HEK293 (cell line): ENCODE measurements around the gene EYS.

Source experiments
- CTCF ChIA-PET: fragments of 350-600 bp; formaldehyde crosslinking; extraction: SDS; loops from one replicate; lab custom pipeline; 2021; ENCODE audit warnings: antibody characterized with exemption; lab: Yijun Ruan, JAX
- POLR2A ChIA-PET: fragments of 300-600 bp; formaldehyde crosslinking; extraction: SDS; loops from one replicate; lab custom pipeline; 2020; ENCODE audit warnings: antibody characterized with exemption, inconsistent platforms; lab: Yijun Ruan, JAX
- H3K27ac ChIP-seq: fragments of 200-500 bp; sonication (Bioruptor generic); 2 replicates; pipeline ENCODE4 v1.5.1; 2014; ENCODE audit warnings: low read depth, low read length, control low read depth, inconsistent platforms; ENCODE audit errors: extremely low read depth
- H3K36me3 ChIP-seq, 2 experiments: fragments of 200-500 bp in 1 of 2; sonication (Bioruptor generic) in 1 of 2; 1 replicate in 1 of 2; 2 replicates in 1 of 2; pipeline ENCODE4 v1.5.1; 2014 to 2017; ENCODE audit warnings: inconsistent platforms in 2 of 2, low read length in 2 of 2; ENCODE audit not compliant: control insufficient read depth in 2 of 2, insufficient read depth in 1 of 2
- H3K4me1 ChIP-seq: fragments of 200-500 bp; sonication (Bioruptor generic); 2 replicates; pipeline ENCODE4 v1.5.1; 2014; ENCODE audit warnings: mild to moderate bottlenecking, low read length, inconsistent platforms; ENCODE audit not compliant: control insufficient read depth, insufficient read depth
- H3K4me3 ChIP-seq: 2 replicates; pipeline ENCODE4 v1.5.1; 2011; ENCODE audit warnings: low read depth, mild to moderate bottlenecking, control low read depth, low read length, moderate library complexity
- H3K9me3 ChIP-seq: fragments of 200-500 bp; sonication (Bioruptor generic); 2 replicates; pipeline ENCODE4 v1.5.1; 2014; ENCODE audit warnings: low read depth, low read length, inconsistent platforms; ENCODE audit not compliant: control insufficient read depth, insufficient read depth
- GLIS1 ChIP-seq: fragments of 450-650 bp; formaldehyde crosslinking; IDR thresholded peaks from 2 replicates; pipeline ENCODE4 v1.5.1; 2016; ENCODE audit warnings: missing biosample characterization, missing genetic modification characterization
- OVOL3 ChIP-seq: fragments of 450-650 bp; formaldehyde crosslinking; IDR thresholded peaks from 2 replicates; pipeline ENCODE4 v1.5.1; 2016; ENCODE audit warnings: missing biosample characterization, missing genetic modification characterization
- SP2 ChIP-seq: fragments of 450-650 bp; formaldehyde crosslinking; IDR thresholded peaks from 2 replicates; pipeline ENCODE4 v1.5.1; 2016; ENCODE audit warnings: missing biosample characterization, missing genetic modification characterization
- ZBTB7A ChIP-seq: fragments of 450-650 bp; formaldehyde crosslinking; IDR thresholded peaks from 2 replicates; pipeline ENCODE4 v1.5.1; 2016; ENCODE audit warnings: low read depth, missing biosample characterization, missing genetic modification characterization
- ZNF184 ChIP-seq: fragments of 450-650 bp; IDR thresholded peaks from 2 replicates; pipeline ENCODE4 v1.5.1; 2018; ENCODE audit warnings: missing biosample characterization, mild to moderate bottlenecking, missing genetic modification characterization
- ZNF341 ChIP-seq: fragments of 450-650 bp; formaldehyde crosslinking; IDR thresholded peaks from 2 replicates; pipeline ENCODE4; 2016; ENCODE audit warnings: low read depth, missing biosample characterization, missing genetic modification characterization
- ZNF350 ChIP-seq: fragments of 450-650 bp; formaldehyde crosslinking; IDR thresholded peaks from 2 replicates; pipeline ENCODE4 v1.5.0; 2017; ENCODE audit warnings: missing biosample characterization, mild to moderate bottlenecking, missing genetic modification characterization
- ZNF510 ChIP-seq: fragments of 450-650 bp; formaldehyde crosslinking; IDR thresholded peaks from 2 replicates; pipeline ENCODE4 v1.5.1; 2018; ENCODE audit warnings: mild to moderate bottlenecking, missing genetic modification characterization, missing biosample characterization; ENCODE audit not compliant: insufficient replicate concordance
- ZNF521 ChIP-seq: fragments of 450-650 bp; formaldehyde crosslinking; IDR thresholded peaks from 2 replicates; pipeline ENCODE4 v1.5.1; 2017; ENCODE audit warnings: missing biosample characterization, mild to moderate bottlenecking, missing genetic modification characterization
- ZNF624 ChIP-seq: fragments of 450-650 bp; formaldehyde crosslinking; IDR thresholded peaks from 2 replicates; pipeline ENCODE4 v1.5.1; 2017; ENCODE audit warnings: missing biosample characterization, missing genetic modification characterization
- ZNF629 ChIP-seq: fragments of 450-650 bp; formaldehyde crosslinking; IDR thresholded peaks from 2 replicates; pipeline ENCODE4 v1.5.1; 2017; ENCODE audit warnings: missing biosample characterization, missing genetic modification characterization
- ZNF701 ChIP-seq: fragments of 450-650 bp; formaldehyde crosslinking; IDR thresholded peaks from 2 replicates; pipeline ENCODE4 v1.5.1; 2016; ENCODE audit warnings: missing biosample characterization, missing genetic modification characterization
- ZNF776 ChIP-seq: fragments of 450-650 bp; formaldehyde crosslinking; IDR thresholded peaks from 2 replicates; pipeline ENCODE4 v1.5.0; 2017; ENCODE audit warnings: missing biosample characterization, missing genetic modification characterization, borderline replicate concordance
- TF ChIP-seq, protein P1 (sequence below): fragments of 450-650 bp; formaldehyde crosslinking; IDR thresholded peaks from 2 replicates; pipeline ENCODE4 v1.5.1; 2017; ENCODE audit warnings: missing biosample characterization, missing genetic modification characterization
- TF ChIP-seq, protein P2 (sequence below): fragments of 450-650 bp; formaldehyde crosslinking; IDR thresholded peaks from 2 replicates; pipeline ENCODE4 v1.5.1; 2016; ENCODE audit warnings: missing biosample characterization, missing genetic modification characterization, low read depth
- TF ChIP-seq, protein P3 (sequence below): fragments of 450-650 bp; formaldehyde crosslinking; IDR thresholded peaks from 2 replicates; pipeline ENCODE4 v1.5.1; 2016; ENCODE audit warnings: missing biosample characterization, missing genetic modification characterization, borderline replicate concordance
- TF ChIP-seq, protein P4 (sequence below): fragments of 450-650 bp; formaldehyde crosslinking; IDR thresholded peaks from 2 replicates; pipeline ENCODE4 v1.5.1; 2016; ENCODE audit warnings: missing biosample characterization, missing genetic modification characterization, borderline replicate concordance
- TF ChIP-seq, protein P5 (sequence below): fragments of 450-650 bp; formaldehyde crosslinking; IDR thresholded peaks from 2 replicates; pipeline ENCODE4 v1.5.1; 2016; ENCODE audit warnings: missing biosample characterization, missing genetic modification characterization, borderline replicate concordance

The EYS gene

DNA sequence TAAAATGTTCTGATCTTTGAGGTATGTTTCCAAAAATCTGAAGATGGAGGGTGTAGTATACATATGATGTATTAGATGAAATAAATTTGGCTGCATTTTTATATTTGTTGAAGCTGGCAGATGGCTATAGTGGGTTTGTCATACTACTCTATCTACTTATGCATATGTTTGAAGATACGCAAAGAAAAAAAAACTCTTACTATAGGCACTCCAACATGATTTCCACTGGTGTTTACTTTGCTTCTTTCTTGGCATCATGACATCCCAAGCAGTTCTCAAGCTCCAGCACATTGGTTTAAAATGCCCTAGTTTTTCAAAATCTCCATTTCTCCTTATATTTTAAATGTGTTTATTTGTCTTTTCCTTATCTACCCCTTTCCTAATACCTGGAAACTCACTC lies 1359.6 kb downstream of the EYS start:
- H3K36me3 ChIP-seq: no peaks in the 10 kb centered on the region
- TF ChIP-seq ZNF341 (tag by site-specific recombination) (no peak), ZNF521 (no peak), ZNF350 (tag by site-specific recombination) (no peak), ZNF701 (tag by site-specific recombination) (no peak), SP2 (no peak), ZNF510 (no peak), ZNF624 (tag by site-specific recombination) (no peak), GLIS1 (no peak), ZNF776 (tag by site-specific recombination) (no peak)
- TF ChIP-seq, protein P1, sequence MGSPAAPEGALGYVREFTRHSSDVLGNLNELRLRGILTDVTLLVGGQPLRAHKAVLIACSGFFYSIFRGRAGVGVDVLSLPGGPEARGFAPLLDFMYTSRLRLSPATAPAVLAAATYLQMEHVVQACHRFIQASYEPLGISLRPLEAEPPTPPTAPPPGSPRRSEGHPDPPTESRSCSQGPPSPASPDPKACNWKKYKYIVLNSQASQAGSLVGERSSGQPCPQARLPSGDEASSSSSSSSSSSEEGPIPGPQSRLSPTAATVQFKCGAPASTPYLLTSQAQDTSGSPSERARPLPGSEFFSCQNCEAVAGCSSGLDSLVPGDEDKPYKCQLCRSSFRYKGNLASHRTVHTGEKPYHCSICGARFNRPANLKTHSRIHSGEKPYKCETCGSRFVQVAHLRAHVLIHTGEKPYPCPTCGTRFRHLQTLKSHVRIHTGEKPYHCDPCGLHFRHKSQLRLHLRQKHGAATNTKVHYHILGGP (tag by site-specific recombination): no peak
- TF ChIP-seq, protein P2, sequence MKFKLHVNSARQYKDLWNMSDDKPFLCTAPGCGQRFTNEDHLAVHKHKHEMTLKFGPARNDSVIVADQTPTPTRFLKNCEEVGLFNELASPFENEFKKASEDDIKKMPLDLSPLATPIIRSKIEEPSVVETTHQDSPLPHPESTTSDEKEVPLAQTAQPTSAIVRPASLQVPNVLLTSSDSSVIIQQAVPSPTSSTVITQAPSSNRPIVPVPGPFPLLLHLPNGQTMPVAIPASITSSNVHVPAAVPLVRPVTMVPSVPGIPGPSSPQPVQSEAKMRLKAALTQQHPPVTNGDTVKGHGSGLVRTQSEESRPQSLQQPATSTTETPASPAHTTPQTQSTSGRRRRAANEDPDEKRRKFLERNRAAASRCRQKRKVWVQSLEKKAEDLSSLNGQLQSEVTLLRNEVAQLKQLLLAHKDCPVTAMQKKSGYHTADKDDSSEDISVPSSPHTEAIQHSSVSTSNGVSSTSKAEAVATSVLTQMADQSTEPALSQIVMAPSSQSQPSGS (tag by site-specific recombination): no peak
- no peak overlapping the region for H3K4me3 ChIP-seq
- ChIA-PET POLR2A (no interaction called here), CTCF (interaction anchor here (0.6 kb wide), 1 partner anchor 17 kb away, joined by 3 read pairs; no protein-coding TSS in a partner anchor)
- H3K9me3 ChIP-seq: no peaks in the 10 kb centered on the region
- H3K27ac ChIP-seq: no peak overlapping the region
- no peaks in the 10 kb centered on the region for H3K4me1 ChIP-seq

DNA sequence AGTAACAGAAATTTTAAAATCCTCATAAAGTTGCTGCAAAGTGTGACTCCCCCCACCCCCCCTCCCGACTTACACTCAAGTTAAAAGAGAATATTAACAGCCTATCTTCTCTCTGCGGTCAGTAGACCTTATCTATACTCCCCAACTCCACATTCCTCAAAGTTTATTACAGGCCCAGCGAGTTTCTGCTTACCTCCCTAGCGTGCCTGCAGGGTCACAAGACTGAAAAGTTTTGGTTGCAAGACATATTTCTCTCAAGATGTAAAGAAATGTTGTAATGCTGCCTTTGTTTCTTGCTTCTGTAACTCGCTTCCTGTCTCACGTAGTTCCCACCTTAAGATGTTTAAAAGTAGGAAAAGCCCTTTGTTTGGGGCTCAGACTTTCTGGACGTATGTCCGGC lies 1371.8 kb downstream of the EYS start:
- CTCF ChIA-PET: interaction anchor here (1.2 to 8.9 kb wide), 2 partner anchors 83 to 320 kb away, joined by 3 to 109 read pairs; no protein-coding TSS in a partner anchor
- H3K4me1 ChIP-seq: no peaks in the 10 kb centered on the region
- no peaks in the 10 kb centered on the region for H3K9me3 ChIP-seq
- POLR2A ChIA-PET: no interaction called here
- TF ChIP-seq, protein P3, sequence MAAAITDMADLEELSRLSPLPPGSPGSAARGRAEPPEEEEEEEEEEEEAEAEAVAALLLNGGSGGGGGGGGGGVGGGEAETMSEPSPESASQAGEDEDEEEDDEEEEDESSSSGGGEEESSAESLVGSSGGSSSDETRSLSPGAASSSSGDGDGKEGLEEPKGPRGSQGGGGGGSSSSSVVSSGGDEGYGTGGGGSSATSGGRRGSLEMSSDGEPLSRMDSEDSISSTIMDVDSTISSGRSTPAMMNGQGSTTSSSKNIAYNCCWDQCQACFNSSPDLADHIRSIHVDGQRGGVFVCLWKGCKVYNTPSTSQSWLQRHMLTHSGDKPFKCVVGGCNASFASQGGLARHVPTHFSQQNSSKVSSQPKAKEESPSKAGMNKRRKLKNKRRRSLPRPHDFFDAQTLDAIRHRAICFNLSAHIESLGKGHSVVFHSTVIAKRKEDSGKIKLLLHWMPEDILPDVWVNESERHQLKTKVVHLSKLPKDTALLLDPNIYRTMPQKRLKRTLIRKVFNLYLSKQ (tag by site-specific recombination): no peak
- TF ChIP-seq ZNF184 (tag by site-specific recombination): no peak
- TF ChIP-seq, all 188 proteins: peak for 0
- Histone ChIP-seq H3K36me3 (no peaks in the 10 kb centered on the region), H3K27ac (no peak overlapping the region), H3K4me3 (no peak overlapping the region)

DNA sequence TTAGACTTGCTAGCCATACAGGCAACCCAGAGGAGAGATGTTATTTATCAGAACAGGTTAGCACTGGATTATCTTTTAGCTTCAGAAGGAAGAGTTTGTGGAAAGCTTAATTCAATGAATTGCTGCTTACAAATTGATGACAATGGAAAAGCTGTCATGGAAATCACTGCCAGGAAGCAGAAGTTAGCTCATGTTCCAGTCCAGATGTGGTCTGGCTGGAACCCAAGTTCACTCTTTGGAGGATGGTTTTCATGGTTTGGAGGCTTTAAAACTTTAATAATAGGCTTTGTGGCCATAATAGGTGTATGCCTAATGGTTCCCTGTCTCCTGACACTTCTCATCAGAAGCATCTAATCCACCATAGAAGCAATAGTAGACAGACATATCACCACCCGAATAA lies 1372.4 kb downstream of the EYS start:
- Histone ChIP-seq H3K9me3 (no peaks in the 10 kb centered on the region), H3K27ac (no peak overlapping the region), H3K4me1 (no peaks in the 10 kb centered on the region), H3K4me3 (no peak overlapping the region), H3K36me3 (no peaks in the 10 kb centered on the region)
- CTCF ChIA-PET: interaction anchor here (1.2 to 8.9 kb wide), 2 partner anchors 82 to 320 kb away, joined by 3 to 109 read pairs; no protein-coding TSS in a partner anchor
- POLR2A ChIA-PET: no interaction called here
- no peak for TF ChIP-seq ZNF629
- TF ChIP-seq, protein P4, sequence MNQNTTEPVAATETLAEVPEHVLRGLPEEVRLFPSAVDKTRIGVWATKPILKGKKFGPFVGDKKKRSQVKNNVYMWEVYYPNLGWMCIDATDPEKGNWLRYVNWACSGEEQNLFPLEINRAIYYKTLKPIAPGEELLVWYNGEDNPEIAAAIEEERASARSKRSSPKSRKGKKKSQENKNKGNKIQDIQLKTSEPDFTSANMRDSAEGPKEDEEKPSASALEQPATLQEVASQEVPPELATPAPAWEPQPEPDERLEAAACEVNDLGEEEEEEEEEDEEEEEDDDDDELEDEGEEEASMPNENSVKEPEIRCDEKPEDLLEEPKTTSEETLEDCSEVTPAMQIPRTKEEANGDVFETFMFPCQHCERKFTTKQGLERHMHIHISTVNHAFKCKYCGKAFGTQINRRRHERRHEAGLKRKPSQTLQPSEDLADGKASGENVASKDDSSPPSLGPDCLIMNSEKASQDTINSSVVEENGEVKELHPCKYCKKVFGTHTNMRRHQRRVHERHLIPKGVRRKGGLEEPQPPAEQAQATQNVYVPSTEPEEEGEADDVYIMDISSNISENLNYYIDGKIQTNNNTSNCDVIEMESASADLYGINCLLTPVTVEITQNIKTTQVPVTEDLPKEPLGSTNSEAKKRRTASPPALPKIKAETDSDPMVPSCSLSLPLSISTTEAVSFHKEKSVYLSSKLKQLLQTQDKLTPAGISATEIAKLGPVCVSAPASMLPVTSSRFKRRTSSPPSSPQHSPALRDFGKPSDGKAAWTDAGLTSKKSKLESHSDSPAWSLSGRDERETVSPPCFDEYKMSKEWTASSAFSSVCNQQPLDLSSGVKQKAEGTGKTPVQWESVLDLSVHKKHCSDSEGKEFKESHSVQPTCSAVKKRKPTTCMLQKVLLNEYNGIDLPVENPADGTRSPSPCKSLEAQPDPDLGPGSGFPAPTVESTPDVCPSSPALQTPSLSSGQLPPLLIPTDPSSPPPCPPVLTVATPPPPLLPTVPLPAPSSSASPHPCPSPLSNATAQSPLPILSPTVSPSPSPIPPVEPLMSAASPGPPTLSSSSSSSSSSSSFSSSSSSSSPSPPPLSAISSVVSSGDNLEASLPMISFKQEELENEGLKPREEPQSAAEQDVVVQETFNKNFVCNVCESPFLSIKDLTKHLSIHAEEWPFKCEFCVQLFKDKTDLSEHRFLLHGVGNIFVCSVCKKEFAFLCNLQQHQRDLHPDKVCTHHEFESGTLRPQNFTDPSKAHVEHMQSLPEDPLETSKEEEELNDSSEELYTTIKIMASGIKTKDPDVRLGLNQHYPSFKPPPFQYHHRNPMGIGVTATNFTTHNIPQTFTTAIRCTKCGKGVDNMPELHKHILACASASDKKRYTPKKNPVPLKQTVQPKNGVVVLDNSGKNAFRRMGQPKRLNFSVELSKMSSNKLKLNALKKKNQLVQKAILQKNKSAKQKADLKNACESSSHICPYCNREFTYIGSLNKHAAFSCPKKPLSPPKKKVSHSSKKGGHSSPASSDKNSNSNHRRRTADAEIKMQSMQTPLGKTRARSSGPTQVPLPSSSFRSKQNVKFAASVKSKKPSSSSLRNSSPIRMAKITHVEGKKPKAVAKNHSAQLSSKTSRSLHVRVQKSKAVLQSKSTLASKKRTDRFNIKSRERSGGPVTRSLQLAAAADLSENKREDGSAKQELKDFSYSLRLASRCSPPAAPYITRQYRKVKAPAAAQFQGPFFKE: no peak
- TF ChIP-seq ZBTB7A: no peak
- no peak for TF ChIP-seq OVOL3 (tag by site-specific recombination)
- TF ChIP-seq, protein P5, sequence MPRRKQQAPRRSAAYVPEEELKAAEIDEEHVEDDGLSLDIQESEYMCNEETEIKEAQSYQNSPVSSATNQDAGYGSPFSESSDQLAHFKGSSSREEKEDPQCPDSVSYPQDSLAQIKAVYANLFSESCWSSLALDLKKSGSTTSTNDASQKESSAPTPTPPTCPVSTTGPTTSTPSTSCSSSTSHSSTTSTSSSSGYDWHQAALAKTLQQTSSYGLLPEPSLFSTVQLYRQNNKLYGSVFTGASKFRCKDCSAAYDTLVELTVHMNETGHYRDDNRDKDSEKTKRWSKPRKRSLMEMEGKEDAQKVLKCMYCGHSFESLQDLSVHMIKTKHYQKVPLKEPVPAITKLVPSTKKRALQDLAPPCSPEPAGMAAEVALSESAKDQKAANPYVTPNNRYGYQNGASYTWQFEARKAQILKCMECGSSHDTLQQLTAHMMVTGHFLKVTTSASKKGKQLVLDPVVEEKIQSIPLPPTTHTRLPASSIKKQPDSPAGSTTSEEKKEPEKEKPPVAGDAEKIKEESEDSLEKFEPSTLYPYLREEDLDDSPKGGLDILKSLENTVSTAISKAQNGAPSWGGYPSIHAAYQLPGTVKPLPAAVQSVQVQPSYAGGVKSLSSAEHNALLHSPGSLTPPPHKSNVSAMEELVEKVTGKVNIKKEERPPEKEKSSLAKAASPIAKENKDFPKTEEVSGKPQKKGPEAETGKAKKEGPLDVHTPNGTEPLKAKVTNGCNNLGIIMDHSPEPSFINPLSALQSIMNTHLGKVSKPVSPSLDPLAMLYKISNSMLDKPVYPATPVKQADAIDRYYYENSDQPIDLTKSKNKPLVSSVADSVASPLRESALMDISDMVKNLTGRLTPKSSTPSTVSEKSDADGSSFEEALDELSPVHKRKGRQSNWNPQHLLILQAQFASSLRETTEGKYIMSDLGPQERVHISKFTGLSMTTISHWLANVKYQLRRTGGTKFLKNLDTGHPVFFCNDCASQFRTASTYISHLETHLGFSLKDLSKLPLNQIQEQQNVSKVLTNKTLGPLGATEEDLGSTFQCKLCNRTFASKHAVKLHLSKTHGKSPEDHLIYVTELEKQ: no peak
